K562 (cell line): ENCODE results near the gene KCP. TPM values are rescaled to one million over a fixed set of nuclear protein-coding genes. Genes with fewer than 3 reads are reported as not detected.
A peak's percentile ranks its signal among the peaks of the same experiment; 100 is the strongest.

ENCODE experiments used
- ADNP ChIP-seq: fragments of 200-800 bp; sonication (Bioruptor generic); IDR thresholded peaks from 2 replicates; pipeline ENCODE4 v1.6.1; 2016; ENCODE audit warnings: missing genetic modification characterization, missing compliant biosample characterization
- AFF4 ChIP-seq: sonication (generic); formaldehyde crosslinking; IDR thresholded peaks from 2 replicates; pipeline ENCODE4 v1.8.0; 2023; ENCODE audit warnings: mild to moderate bottlenecking, missing genetic modification reagents
- ARNT ChIP-seq, 2 experiments: fragments of 450-650 bp; IDR thresholded peaks; 2 replicates each; pipeline ENCODE4 v1.6.1; 2016; ENCODE audit warnings: mild to moderate bottlenecking in 1 of 2
- DPF2 ChIP-seq: fragments of 450-650 bp; IDR thresholded peaks from 2 replicates; pipeline ENCODE4 v1.6.1; 2016
- MAFK ChIP-seq: IDR thresholded peaks from 2 replicates; pipeline ENCODE4 v1.6.1; 2011; ENCODE audit warnings: low read length, improper control_type of control experiment
- NELFE ChIP-seq: IDR thresholded peaks from 2 replicates; pipeline ENCODE4 v1.6.1; 2011; ENCODE audit warnings: mild to moderate bottlenecking; ENCODE audit not compliant: insufficient read depth, insufficient read length
- NFIC ChIP-seq: fragments of 450-650 bp; IDR thresholded peaks from 2 replicates; pipeline ENCODE4 v1.6.1; 2017; ENCODE audit warnings: mild to moderate bottlenecking, inconsistent platforms
- NFYB ChIP-seq: IDR thresholded peaks from 2 replicates; pipeline ENCODE4 v1.6.1; 2011; ENCODE audit warnings: mild to moderate bottlenecking, moderate library complexity; ENCODE audit not compliant: insufficient read length; ENCODE audit errors: extremely low read depth
- POU5F1 ChIP-seq: fragments of 150-350 bp; IDR thresholded peaks from 2 replicates; pipeline ENCODE4 v1.6.1; 2014; ENCODE audit warnings: borderline replicate concordance, low read length, low read depth, mild to moderate bottlenecking; ENCODE audit not compliant: partially characterized antibody
- PRDM10 ChIP-seq: fragments of 450-650 bp; IDR thresholded peaks from 2 replicates; pipeline ENCODE4 v1.6.1; 2018; ENCODE audit not compliant: partially characterized antibody
- RCOR1 ChIP-seq, 2 experiments: IDR thresholded peaks; 2 replicates each; pipeline ENCODE4 v1.6.1; 2012; ENCODE audit warnings: low read depth in 2 of 2, low read length in 2 of 2, borderline replicate concordance in 1 of 2, improper control_type of control experiment in 1 of 2
- SIN3B ChIP-seq: fragments of 450-650 bp; IDR thresholded peaks from 2 replicates; pipeline ENCODE4 v1.6.1; 2017; ENCODE audit warnings: low read depth, mild to moderate bottlenecking, moderate library complexity
- SNRNP70 ChIP-seq: fragments of 200-400 bp; formaldehyde crosslinking; optimal IDR thresholded peaks from 2 replicates; pipeline ENCODE3; 2017; ENCODE audit warnings: low read depth, low read length
- TCF7L2 ChIP-seq: fragments of 150-350 bp; IDR thresholded peaks from 2 replicates; pipeline ENCODE4 v1.6.1; 2016; ENCODE audit warnings: low read depth, mild to moderate bottlenecking, low read length, moderate library complexity
- USF1 ChIP-seq: sonication (generic); formaldehyde crosslinking; IDR thresholded peaks from 2 replicates; pipeline ENCODE4 v1.9.0; 2022; ENCODE audit warnings: mild to moderate bottlenecking, missing genetic modification reagents
- ZNF449 ChIP-seq: fragments of 250-450 bp; sonication (Bioruptor Pico); IDR thresholded peaks from 2 replicates; pipeline ENCODE4 v1.8.0; 2022; ENCODE audit warnings: moderate library complexity, mild to moderate bottlenecking, inconsistent platforms
- ZNF586 ChIP-seq: fragments of 450-650 bp; formaldehyde crosslinking; conservative IDR thresholded peaks from 2 replicates; pipeline ENCODE4 v1.4.0; 2020; ENCODE audit warnings: mild to moderate bottlenecking, moderate library complexity
- polyA plus RNA-seq, 8 experiments: library from polyadenylated mRNA; depleted of rRNA in 4 of 8; stranded (reverse) in 5 of 8; unstranded in 3 of 8; fragments of >200 nt; fragmentation: Nextera tagmentation in 2 of 8; fragmentation: Illumina TruSeq in 1 of 8; extraction: Ambion mirVana in 2 of 8; extraction: Trizol in 1 of 8; gene quantifications; 2 replicates each; pipeline versions ENCODE4 v1.2.1 to v1.2.3, GENCODE V29; 2011 to 2014; ENCODE audit warnings: inconsistent platforms in 1 of 8, missing spikeins in 1 of 8
- total RNA-seq, 7 experiments: library from RNA; depleted of rRNA in 6 of 7; stranded (reverse); fragments of >200 nt in 6 of 7; fragmentation: Illumina TruSeq in 2 of 7; extraction: Trizol in 2 of 7; gene quantifications; 2 replicates each; pipeline versions ENCODE4 v1.2.1 to v1.2.3, GENCODE V29; 2011 to 2021; ENCODE audit warnings: low replicate concordance in 1 of 7

Gene KCP
- total and polyA plus RNA-seq, 9 of the 15 experiments (the other 6 are each of a cell fraction or from before 2014, with no cell fraction given), result 0.06 to 0.17 (median 0.12) TPM; not detected in 3

- no peak for TF ChIP-seq AFF4 (CRISPR knock-in tag)
- TF ChIP-seq NFIC, result no peak
- no peak for TF ChIP-seq SNRNP70
- peak; percentile 45; the same call in 1 of the 2 replicates for TF ChIP-seq SIN3B
- no peak for TF ChIP-seq TCF7L2
- no peak for TF ChIP-seq DPF2
- no peak for TF ChIP-seq PRDM10
- TF ChIP-seq ZNF449 (CRISPR knock-in tag), result no peak
- no peak for TF ChIP-seq ADNP
- TF ChIP-seq ARNT (IDR thresholded peaks at IDR 0.05), result no peak
- no peak for TF ChIP-seq ZNF586 (CRISPR knock-in tag)
- no peak for TF ChIP-seq USF1
- TF ChIP-seq NELFE, result no peak
- TF ChIP-seq MAFK, result peak; percentile 12; the same call in 1 of the 2 replicates
- TF ChIP-seq RCOR1 (IDR thresholded peaks at IDR 0.05; ENCODE audit: borderline replicate concordance in 1 of 2, low read depth in 2 of 2, low read length in 2 of 2), result peak in 1 of 2 experiments; percentile 64; a peak in 1 of 4 replicates
- TF ChIP-seq POU5F1, result no peak
- TF ChIP-seq NFYB, result no peak
Observed at GRCh38 chr7:128879939-128880746, 30.4 kb downstream of the KCP start (continued).
